ENCODE results near the gene PSMC4.
"Not testable (repeated sequence)": the region's sequence is repeated elsewhere in the genome, so short reads cannot be mapped to it uniquely, and the experiment has no call there.

PSMC4 gene

GRCh38 chr19:39949026-39949747 lies 21.8 kb upstream of the PSMC4 start:
- DNase-seq, result no peak

DNA sequence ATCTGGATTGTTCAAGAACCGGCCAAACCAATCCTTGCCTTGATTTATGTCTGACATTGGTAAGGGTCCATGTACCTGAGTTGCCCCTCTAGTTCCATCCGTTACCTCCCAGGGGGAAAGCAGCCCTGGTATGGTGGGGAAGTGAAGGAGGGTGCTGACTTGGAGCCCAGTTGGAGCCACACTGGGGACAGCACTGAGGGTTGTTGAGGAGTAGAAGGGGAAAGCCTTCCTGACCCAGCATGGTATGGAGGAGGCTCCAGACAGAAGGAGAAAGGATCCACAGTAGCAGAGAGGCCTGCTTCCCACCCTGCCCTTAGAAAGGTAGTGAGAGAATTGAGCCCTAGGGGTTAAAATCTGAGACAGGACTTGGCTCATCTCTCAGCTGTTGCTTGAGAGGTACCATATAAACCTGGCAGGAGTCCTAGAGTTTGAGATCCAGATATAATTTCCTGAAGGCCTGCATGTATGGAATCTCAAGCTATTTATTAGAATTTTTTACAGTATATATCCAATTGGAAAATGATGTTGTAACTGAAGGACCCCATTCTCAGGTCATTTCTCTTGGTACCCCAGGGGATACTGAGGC lies 19.8 kb upstream of the PSMC4 start:
- no peak for DNase-seq

DNA sequence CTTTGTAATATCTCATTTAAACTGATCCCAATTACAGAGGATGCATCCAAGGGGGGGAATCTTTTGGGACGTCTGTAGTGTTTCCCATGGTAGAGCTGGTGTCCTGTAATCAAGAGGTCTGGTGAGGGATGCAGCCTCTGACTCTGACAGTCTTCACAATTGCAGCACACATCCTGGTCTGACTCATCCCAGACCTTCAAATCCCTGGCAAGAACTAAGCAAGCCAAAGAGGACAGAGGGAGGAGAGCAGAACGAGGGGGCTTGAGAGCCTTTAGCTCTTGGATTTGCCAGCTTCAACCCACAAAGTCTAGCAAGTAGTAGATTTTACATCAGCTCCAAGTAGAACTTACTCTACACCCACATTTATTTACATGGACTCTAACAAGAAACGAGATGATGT lies 19.3 kb upstream of the PSMC4 start:
- DNase-seq, result peak; percentile 13 to 18

GRCh38 chr19:39953915-39954314 lies 17.1 kb upstream of the PSMC4 start:
- DNase-seq, result no peak

DNA sequence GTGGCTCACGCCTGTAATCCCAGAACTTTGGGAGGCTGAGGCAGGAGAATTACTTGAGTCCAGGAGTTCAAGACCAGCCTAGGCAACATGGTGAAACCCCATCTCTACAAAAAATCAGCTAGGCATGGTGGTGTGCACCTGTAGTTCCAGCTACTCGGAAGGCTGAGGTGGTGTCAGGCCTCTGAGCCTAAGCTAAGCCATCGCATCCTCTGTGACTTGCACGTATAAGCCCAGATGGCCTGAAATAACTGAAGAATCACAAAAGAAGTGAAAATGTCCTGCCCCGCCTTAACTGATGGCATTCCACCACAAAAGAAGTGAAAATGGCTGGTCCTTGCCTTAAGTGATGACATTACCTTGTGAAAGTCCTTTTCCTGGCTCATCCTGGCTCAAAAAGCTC lies 13.1 kb upstream of the PSMC4 start:
- not testable (repeated sequence) for DNase-seq

DNA sequence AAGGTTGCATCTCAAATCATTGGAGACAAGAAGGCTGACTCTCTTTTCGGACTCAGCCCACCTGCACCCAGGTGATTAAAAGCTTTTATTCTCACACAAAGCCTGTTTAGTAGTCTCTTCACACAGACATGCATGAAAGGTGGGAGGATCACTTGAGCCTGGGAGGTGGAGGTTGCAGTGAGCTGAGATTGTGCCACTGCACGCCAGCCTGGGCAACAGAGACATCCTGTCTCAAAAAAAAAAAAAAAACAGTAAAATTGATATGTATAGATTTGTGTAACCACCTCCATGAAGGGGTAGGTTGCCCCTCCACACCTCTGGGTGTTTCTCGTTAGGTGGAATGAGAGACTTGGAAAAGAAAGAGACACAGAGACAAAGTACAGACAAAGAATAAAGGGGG lies 12.0 kb upstream of the PSMC4 start:
- not testable (repeated sequence) for DNase-seq

- not testable (repeated sequence) for DNase-seq
These were observed 11.6 kb upstream of the PSMC4 start for GRCh38 chr19:39959407-39959806.

GRCh38 chr19:39963898-39964297 lies 7.1 kb upstream of the PSMC4 start:
- no peak for DNase-seq

DNA sequence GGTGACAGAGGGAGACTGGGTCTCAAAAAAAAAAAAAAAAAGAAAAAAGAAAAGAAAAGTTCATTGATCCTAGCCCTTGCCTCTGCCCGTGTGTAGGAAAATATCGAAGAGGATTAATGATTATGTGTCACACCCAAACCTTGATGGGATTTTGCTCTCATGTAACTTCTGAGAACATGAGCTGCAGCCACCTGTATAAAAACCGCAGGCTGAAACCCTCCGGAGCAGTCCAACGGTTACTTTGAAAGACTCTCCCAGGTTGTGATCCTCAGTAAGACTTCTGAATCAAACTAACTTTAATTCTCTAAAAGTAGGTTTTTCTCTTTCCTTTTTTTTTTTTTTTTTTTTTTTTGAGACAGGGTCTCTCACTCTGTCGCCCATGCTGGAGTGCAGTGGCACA lies 4.3 kb upstream of the PSMC4 start:
- no peak for DNase-seq

DNA sequence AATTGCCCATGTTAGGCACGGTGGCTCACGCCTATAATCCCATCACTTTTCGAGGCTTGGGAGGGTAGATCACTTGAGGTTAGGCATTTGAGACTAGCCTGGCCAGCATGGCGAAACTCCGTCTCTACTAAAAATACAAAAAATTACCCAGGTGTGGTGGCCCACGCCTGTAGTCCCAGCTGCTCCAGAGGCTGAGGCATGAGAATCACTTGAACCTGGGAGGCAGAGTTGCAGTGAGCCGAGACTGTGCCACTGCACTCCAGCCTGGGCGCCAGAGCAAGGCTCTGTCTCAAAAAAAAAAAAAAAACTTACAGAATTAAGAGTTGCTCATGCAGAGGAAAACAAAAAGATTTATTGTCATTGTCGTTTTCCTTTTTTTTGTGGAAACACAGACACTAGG lies 3.4 kb upstream of the PSMC4 start:
- no peak for DNase-seq

DNA sequence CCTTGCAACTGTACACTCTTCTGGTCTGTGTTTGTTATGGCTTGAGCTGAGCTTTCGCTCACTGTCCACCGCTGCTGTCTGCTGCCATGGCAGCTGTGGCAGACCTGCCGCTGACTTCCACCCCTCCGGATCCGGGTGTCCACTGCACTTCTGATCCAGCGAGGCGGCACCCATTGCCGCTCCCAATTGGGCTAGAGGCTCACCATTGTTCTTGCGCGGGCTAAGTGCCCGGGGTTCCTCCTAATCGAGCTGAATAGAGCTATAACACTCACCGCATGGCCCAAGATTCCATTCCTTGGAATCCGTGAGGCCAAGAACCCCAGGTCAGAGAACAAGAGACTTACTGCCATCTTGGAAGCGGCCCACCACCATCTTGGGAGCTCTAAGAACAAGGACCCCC lies 2.2 kb upstream of the PSMC4 start:
- no peak for DNase-seq

DNA sequence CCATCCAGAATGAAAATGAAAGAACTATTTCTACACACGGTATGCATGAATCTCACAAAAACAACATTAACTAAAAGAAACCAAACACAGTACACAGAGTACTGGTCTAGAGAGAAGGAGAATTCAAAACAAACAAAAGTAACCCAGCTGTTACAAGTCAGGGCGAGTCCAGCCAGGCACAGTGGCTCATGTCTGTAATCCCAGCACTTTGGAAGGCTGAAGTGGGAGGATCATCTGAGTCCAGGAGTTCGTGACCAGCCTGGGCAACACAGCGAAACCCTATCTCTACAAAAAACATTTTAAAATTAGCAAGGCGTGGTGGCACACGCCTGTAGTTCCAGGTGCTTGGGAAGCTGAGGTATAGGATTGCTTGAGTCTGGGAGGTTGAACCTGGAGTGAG lies 1.7 kb upstream of the PSMC4 start:
- no peak for DNase-seq

DNA sequence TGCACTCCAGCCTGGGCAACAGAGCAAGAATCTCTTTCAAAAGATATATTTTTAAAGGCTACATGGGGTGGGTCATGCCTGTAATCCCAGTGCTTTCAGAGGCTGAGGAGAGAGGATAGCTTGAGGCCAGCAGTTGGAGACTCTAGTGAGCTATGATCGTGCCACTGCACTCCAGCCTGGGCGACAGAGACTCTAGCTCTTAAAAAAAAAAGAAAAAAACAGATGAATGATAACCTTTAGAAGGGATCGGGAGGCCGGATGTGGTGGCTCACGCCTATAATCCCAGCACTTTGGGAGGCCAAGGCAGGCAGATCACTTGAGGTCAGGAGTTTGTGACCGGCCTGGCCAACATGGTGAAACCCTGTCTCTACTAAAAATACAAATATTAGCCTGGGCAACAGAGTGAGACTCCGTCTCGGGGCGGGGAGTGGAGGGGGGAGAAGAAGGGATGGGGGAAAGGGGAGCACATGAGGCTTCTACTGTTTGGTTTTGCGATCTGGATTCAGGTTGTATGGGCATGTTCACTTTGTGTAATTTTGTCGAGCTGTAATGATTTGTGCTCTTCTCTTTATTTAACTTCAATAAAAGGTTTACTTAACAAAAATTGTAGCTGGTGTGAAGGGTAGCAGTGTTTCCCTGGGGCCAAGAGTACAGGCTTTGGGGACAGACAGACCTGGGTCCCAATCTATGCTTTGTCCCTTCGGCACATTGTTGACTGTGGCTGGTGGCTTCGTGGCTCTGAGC lies 1.1 kb upstream of the PSMC4 start:
- DNase-seq, result no peak

GRCh38 chr19:39970425-39970674 lies 615 bp upstream of the PSMC4 start:
- DNase-seq, result peak in 1 of 2 experiments; percentile 82

DNA sequence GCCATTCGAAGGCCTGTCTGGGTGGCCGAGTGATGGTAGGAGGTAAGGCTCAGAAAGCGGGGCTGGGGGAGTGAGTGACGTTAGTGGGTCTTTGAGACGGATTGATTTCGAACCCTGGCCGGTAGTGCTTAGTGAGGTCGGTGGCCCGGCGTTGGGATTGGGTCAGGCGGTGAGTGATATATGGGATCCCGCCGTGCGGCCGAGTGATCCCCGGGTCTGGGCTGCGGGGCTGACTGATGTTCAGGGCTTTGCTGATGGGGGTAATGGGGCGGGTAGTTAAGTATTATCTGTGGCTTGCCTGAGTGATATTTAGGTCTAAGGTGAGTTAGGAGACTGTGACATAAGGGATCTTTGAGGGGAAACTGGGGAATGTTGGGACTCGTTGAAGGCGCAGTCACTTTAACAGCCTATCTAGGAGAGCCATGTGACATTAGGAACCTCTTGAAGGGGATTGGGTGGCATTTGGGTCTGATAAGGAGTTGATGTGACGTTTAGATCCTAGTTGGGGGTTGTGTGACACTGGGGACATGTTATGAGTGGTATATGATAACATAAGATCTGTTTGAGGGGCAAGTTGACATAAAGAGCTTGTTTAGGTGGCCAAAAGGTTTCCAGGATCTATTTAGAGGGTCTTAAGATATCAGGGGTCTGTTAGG lies 543 bp downstream of the PSMC4 start:
- peak in 1 of 2 experiments; percentile 19 for DNase-seq

- DNase-seq, result no peak
These were observed 3.6 kb downstream of the PSMC4 start for GRCh38 chr19:39974377-39975155.

DNA sequence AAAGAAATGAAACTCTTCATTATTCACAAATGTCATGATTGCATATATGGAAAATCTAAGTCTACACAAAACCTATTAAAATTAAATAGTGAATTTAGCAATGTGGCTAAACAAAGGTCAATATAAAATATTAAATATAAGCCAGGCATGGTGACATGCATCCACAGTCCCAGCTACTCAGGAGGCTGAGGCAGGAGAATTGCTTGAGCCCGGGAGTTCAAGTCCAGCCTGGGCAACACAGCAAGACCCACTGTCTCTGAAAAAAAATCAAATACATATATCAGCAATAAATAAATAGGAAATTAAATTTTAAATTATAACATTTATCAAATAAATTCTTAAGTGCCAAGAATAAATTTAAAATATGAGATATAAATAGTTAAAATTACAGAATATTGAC lies 11.9 kb downstream of the PSMC4 start:
- DNase-seq, result no peak

DNA sequence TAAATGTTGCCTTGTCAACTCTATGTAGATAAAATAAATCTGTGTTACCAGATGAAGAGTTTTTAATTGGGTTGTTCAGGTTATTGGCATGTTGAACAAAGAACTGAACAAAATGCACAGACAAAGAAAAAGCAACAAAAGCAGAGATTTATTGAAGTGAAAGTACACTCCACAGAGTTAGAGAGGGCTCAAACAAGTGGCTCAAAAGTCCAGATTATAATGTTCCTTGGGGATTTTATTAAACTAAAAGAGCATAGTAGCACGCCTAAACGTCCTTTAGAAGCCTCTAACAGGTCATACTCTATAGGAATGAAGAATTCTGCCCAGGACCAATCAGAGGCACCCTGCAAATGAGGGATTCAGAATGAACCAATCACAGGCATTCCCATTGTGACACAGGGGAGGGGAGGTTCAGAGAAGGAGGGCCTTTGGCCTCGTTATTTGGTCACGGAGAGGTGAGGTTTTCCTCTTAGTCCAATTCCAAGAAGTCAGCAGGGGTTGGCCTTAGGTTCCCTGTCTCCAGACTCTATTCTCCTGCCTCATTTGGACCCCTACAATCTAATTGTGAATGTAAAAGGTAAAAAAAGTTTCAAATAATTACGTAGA lies 12.8 kb downstream of the PSMC4 start:
- no peak for DNase-seq

- DNase-seq, result no peak
These were observed 15.7 kb downstream of the PSMC4 start for GRCh38 chr19:39986643-39987042.

GRCh38 chr19:39987167-39987566 lies 16.2 kb downstream of the PSMC4 start:
- DNase-seq, result no peak

GRCh38 chr19:39987596-39987995 lies 16.6 kb downstream of the PSMC4 start:
- no peak for DNase-seq

DNA sequence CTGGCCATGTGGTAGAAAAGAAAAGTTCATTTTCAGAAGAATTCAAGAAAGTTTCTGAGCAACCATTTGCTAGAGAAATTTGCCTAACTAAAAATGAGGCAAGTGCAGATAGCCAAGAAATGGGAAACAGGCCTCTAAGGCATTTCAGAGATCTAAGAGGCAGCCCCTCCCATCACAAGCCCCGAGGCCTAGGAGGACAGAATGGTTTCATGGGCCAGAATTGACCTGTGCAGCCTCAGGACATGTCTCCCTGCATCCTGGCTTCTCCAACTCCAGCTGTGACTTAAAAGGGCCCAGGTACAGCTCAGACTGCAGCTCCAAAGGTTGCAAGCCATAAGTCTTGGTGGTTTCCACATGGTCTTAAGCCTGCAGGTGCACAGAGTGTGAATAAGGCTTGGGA lies 22.6 kb downstream of the PSMC4 start:
- no peak for DNase-seq

GRCh38 chr19:39994361-39994760 lies 23.4 kb downstream of the PSMC4 start:
- no peak for DNase-seq

All from Kasumi-1 (cell line).